Prostate gland (tissue), 2 donors: ENCODE data around the gene PFN1. TPM values are rescaled to one million over a fixed set of nuclear protein-coding genes. Genes with fewer than 3 reads are reported as not detected.

Experiments
- DNase-seq: peaks from one replicate; pipeline ENCODE4 v3.0.0-alpha.2; 2019; ENCODE audit warnings: low spot score
- H3K27ac ChIP-seq, 2 donors: fragments of 200-600 bp; sonication (generic); 2 replicates each; pipeline ENCODE4 v1.5.1; 2017 to 2019
- H3K27me3 ChIP-seq: fragments of 200-600 bp; sonication (generic); replicated peaks from 2 replicates; pipeline ENCODE4 v1.5.1; 2019; ENCODE audit not compliant: insufficient read depth
- H3K36me3 ChIP-seq, 2 donors: fragments of 200-600 bp; sonication (generic); 1 replicate in 1 of 2; 2 replicates in 1 of 2; pipeline versions ENCODE4 v1.5.1 to v1.8.1; 2017 to 2019
- H3K4me1 ChIP-seq: fragments of 200-600 bp; sonication (generic); replicated peaks from 2 replicates; pipeline ENCODE4 v1.5.1; 2019
- H3K4me3 ChIP-seq, 2 donors: fragments of 200-600 bp; sonication (generic); 2 replicates each; pipeline ENCODE4 v1.5.1; 2017 to 2019
- H3K9me3 ChIP-seq: fragments of 200-600 bp; sonication (generic); 2 replicates; pipeline ENCODE4 v1.5.1; 2017
- POLR2A ChIP-seq: fragments of 450-650 bp; IDR thresholded peaks from one replicate; pipeline ENCODE4 v1.6.1; 2016; ENCODE audit warnings: antibody characterized with exemption, mild to moderate bottlenecking
- POLR2AphosphoS5 ChIP-seq: sonication (generic); formaldehyde crosslinking; IDR thresholded peaks from one replicate; pipeline ENCODE4 v1.6.1; 2017; ENCODE audit warnings: antibody characterized with exemption
- WGBS: methylation state at CpG from one replicate; pipeline ENCODE4 v1.1.5; 2018; 5-methylcytosine and 5-hydroxymethylcytosine counted together
- intact Hi-C: fragments of 100-400 bp; cut with DNase I; formaldehyde crosslinking; loops from one replicate; pipeline ENCODE4 v1.14.2; 2022
- total RNA-seq, 2 donors: library from RNA; depleted of rRNA; stranded (reverse); fragments of >200 nt; gene quantifications; one replicate each; pipeline ENCODE4 v1.1.0, GENCODE V29; 2016
- TF ChIP-seq, protein P1 (sequence below), 4 experiments: fragments of 200-600 bp in 2 of 4; fragments of 450-650 bp in 2 of 4; sonication (generic) in 2 of 4; IDR thresholded peaks; 1 replicate in 3 of 4; 2 replicates in 1 of 4; pipeline ENCODE4 v1.5.1; 2016 to 2019; ENCODE audit warnings: antibody characterized with exemption in 4 of 4, mild to moderate bottlenecking in 2 of 4, moderate library complexity in 2 of 4

The PFN1 gene
- total RNA-seq, 2 donors from 2014 or later: 646 to 1,039 TPM

DNA sequence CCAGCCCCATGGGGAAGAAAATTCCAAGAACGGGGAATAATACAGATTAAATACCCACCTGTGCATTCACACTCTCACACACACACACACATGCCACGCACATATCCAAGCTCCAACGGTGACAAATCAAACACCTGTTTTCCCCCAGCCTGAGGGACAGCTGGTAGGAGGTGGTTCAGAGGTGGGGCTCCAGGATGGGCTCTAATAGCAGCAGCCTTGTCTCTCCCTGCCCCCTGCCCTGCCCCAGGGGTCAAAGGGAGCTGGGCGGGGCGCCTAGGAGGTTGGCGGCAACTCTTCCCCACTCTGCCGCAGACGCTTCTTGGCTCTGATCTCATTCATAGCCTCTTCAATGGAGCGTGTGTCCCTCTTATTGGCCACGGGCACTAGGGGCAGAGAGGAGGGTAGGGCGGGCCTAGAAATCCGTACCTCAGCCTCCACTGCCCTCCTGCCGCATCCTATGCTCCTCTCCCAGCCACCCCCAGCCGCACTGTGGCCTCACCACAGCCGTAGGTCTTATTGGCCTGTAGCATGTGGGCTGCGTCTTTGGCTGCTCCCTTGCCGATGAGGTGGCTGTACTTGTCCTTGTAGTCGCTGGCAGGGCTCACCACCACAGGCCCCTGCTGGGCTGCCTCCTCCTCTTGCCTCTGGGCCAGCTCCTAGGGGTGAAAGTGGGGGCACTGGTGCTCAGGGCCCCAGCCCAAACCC lies 11.1 kb upstream of the PFN1 start:
- WGBS: 88% methylated on average over 17 of the region's 18 CpGs
- Histone ChIP-seq H3K4me3 (no peak overlapping the region), H3K36me3 (peaks cover 0 to 9% of the 10 kb centered on the region in 2 donors), H3K9me3 (no peaks in the 10 kb centered on the region), H3K27ac (no peak overlapping the region), H3K27me3 (no peaks in the 10 kb centered on the region), H3K4me1 (no peaks in the 10 kb centered on the region)
- TF ChIP-seq, protein P1, sequence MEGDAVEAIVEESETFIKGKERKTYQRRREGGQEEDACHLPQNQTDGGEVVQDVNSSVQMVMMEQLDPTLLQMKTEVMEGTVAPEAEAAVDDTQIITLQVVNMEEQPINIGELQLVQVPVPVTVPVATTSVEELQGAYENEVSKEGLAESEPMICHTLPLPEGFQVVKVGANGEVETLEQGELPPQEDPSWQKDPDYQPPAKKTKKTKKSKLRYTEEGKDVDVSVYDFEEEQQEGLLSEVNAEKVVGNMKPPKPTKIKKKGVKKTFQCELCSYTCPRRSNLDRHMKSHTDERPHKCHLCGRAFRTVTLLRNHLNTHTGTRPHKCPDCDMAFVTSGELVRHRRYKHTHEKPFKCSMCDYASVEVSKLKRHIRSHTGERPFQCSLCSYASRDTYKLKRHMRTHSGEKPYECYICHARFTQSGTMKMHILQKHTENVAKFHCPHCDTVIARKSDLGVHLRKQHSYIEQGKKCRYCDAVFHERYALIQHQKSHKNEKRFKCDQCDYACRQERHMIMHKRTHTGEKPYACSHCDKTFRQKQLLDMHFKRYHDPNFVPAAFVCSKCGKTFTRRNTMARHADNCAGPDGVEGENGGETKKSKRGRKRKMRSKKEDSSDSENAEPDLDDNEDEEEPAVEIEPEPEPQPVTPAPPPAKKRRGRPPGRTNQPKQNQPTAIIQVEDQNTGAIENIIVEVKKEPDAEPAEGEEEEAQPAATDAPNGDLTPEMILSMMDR (IDR thresholded peaks at IDR 0.05): no peak
- no peak for TF ChIP-seq POLR2AphosphoS5
- no peak for TF ChIP-seq POLR2A
- intact Hi-C loops: no loop called here
- DNase-seq: no peak

DNA sequence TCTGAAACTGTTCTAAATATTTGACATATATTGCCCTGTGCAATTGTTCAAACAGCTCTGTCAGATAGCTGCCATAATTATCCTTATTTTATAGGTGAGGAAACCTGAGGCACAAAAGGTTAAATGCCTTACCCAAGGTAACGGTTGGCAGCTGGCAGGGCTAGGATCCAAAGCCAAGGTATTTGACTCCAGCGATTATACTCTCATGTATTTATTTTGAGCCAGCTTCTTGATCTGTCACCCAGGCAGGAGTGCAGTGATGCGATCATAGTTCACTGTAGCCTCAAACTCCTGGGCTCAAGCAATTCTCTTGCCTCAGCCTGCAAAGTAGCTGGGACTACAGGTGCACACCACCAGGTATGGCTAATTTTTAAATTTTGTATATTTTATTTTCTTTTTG lies 9.8 kb upstream of the PFN1 start:
- H3K27ac ChIP-seq: no peak overlapping the region
- peaks cover 0 to 9% of the 10 kb centered on the region in 2 donors for H3K36me3 ChIP-seq
- H3K9me3 ChIP-seq: no peaks in the 10 kb centered on the region
- H3K4me3 ChIP-seq: no peak overlapping the region
- intact Hi-C loops: no loop called here
- no peak for DNase-seq
- TF ChIP-seq, protein P1 (IDR thresholded peaks at IDR 0.05): no peak
- TF ChIP-seq POLR2AphosphoS5 (no peak), POLR2A (no peak)
- 45% methylated on average over 3 of the region's 3 CpGs for WGBS
- H3K27me3 ChIP-seq: no peaks in the 10 kb centered on the region
- no peaks in the 10 kb centered on the region for H3K4me1 ChIP-seq

- no peak overlapping the region for H3K4me3 ChIP-seq
- H3K27ac ChIP-seq: no peak overlapping the region
- no peaks in the 10 kb centered on the region for H3K4me1 ChIP-seq
- peaks cover 0 to 9% of the 10 kb centered on the region in 2 donors for H3K36me3 ChIP-seq
- TF ChIP-seq POLR2A: no peak
- intact Hi-C loops: no loop called here
- WGBS: 80% methylated on average over 10 of the region's 10 CpGs
- H3K27me3 ChIP-seq: no peaks in the 10 kb centered on the region
- H3K9me3 ChIP-seq: no peaks in the 10 kb centered on the region
- DNase-seq: no peak
These were observed 8.2 kb upstream of the PFN1 start for GRCh38 chr17:4956493-4957061.

DNA sequence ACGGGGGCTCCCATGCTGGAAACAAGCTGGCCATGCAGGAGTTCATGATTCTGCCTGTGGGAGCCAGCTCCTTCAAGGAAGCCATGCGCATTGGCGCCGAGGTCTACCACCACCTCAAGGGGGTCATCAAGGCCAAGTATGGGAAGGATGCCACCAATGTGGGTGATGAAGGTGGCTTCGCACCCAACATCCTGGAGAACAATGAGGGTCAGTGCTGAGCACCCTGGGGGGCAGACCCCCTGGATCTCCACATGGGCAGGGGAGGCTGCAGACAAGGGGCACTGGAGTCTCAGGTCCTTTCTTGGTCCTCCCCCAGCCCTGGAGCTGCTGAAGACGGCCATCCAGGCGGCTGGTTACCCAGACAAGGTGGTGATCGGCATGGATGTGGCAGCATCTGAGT lies 6.8 kb upstream of the PFN1 start:
- TF ChIP-seq, protein P1 (IDR thresholded peaks at IDR 0.05): no peak
- no peak for TF ChIP-seq POLR2AphosphoS5
- TF ChIP-seq POLR2A: no peak
- 96% methylated on average over 8 of the region's 8 CpGs for WGBS

GRCh38 chr17:4953451-4953961 lies 5.2 kb upstream of the PFN1 start:
- H3K27me3 ChIP-seq: no peaks in the 10 kb centered on the region
- no peaks in the 10 kb centered on the region for H3K9me3 ChIP-seq
- H3K4me1 ChIP-seq: no peaks in the 10 kb centered on the region
- TF ChIP-seq POLR2A: no peak
- TF ChIP-seq POLR2AphosphoS5: no peak
- no peak overlapping the region for H3K4me3 ChIP-seq
- no peak for DNase-seq
- H3K36me3 ChIP-seq: no peaks in the 10 kb centered on the region
- 62% methylated on average over 12 of the region's 14 CpGs for WGBS
- intact Hi-C loops: no loop called here
- no peak overlapping the region for H3K27ac ChIP-seq

More for the DNA sequence above, 6.8 kb upstream of the PFN1 start:
- intact Hi-C loops: no loop called here
- no peak for DNase-seq
- no peak overlapping the region for H3K27ac ChIP-seq
- H3K9me3 ChIP-seq: no peaks in the 10 kb centered on the region
- H3K27me3 ChIP-seq: no peaks in the 10 kb centered on the region
- peaks cover 0 to 7% of the 10 kb centered on the region in 2 donors for H3K36me3 ChIP-seq
- no peak overlapping the region for H3K4me3 ChIP-seq
- H3K4me1 ChIP-seq: no peaks in the 10 kb centered on the region
